DMS114 treated with DMSO at 0.1 percent for 48 hours (cell line): Measurements from ENCODE around the gene IL26.
"Not testable (repeated sequence)": the region's sequence is repeated elsewhere in the genome, so short reads cannot be mapped to it uniquely, and the experiment has no call there.

Experiments
- DNase-seq: peaks from one replicate; lab custom pipeline; 2025; ENCODE audit not compliant: unreplicated experiment; lab: John Stamatoyannopoulos, UW

The IL26 gene

DNA sequence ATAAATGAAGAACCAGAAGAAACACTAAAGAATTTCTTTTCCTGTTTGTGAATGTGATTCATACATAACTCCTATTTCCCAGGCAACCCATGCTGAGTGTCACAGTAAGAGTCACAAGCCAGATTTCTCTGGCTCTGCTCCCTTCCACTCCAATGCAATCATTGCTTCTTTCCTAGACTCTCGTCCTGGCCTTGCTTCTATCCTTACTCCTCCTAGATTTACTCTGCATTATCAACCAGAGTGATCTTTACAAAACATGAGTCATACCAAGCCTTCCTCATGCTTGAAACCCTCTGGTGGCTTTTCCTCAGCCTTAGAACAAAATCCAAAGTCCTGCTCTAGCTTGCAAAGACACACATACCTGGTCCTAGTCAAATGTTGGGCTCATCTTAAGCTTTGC is 14.5 kb upstream of the IL26 start:
- no peak for DNase-seq

DNA sequence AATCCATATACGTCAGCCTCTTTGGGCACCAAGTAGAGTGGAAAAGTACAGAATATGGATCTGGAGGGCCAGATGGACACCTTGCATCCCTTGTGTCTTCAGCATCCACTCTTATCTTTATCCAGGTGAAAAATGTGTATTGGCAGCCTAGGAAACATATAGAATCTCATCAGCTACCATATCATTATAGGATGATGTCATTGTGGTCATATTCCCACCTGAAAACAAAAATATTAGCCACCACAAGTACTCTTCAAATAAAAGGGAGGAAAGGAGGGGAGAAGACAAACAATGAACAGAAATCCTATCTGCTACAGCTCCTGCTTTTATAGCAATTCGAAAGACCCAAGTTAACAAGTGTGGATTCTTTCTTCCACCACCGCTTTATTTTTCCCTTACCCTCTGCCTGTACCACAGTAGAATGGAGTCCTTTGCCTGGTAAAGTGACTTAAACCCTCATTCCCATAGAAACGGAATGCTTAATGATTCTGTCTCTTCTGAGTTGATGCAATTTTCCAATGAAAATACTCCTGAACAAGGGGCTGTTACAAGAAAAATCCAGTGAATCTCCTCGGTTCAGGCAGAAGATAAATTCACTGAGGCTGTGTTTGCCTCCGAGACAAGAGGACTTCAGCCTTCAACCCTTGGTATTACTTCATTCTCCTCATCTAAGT is 13.8 kb upstream of the IL26 start:
- no peak for DNase-seq

DNA sequence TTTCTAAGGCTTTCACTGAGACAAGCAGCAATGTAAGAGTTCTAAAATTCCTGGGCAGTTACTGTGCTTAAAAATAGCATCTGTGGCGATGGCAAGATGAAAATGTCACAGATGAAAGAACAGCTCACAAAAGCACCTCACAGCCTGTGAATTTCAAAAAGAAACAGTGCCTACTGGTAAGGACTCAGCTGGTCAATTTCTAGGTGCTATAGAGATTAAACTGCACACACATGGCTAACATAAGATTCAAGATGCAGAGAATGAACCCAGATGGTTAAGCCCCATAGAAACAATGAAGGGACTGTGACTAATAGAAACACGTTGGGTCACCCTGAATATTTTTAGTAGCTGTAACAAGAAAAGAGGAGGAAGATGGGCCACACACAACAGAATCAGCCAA is 12.0 kb upstream of the IL26 start:
- no peak for DNase-seq

DNA sequence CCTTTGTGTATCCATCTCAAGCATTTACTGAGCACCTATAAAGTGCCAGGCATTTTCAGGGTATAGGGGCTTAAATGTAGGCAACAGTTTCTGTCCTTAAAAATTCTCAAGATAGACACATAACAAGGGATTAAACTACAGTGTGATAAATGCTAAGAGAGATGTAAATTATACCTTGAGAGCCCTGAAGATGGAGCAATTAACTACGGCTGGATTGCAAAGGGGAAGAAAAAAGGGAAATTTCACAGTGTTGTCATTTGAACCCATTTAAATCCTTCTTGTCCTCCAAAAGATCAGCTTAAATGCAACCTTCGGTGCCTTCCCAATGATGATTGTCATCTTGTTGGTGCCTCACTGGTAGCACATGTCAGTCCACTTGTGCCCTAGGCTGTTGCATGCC is 11.5 kb upstream of the IL26 start:
- DNase-seq: no peak

DNA sequence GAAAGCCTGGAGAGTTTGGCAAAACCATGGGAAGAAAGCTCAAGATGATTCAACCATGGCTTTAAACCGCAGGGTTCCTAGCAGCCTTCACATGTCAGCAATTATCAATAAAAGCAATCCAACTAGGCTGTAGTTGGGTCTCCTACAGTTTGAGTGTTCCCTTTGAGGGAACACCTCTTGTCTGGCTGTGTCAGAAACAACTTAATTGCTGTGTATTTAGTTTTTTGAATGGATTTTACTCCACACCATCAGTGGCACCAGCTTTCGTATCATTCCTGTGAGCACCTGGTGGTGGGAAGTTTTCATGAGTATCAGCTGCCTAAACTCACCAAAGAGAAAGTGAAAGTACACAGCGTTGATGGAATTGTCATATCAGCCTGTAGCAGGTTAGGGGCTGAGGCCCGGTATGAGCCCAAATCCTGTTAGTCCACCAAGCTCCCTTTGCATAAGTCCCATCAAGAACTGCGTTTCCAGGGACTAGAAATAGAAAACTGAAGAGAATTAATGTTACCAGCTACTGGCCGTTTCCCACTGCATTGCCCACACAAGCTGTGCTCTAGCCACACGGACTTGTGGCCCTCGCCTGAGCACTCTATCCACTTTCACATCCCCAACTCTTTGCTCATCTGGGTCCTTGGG is 10.9 kb upstream of the IL26 start:
- DNase-seq: no peak

DNA sequence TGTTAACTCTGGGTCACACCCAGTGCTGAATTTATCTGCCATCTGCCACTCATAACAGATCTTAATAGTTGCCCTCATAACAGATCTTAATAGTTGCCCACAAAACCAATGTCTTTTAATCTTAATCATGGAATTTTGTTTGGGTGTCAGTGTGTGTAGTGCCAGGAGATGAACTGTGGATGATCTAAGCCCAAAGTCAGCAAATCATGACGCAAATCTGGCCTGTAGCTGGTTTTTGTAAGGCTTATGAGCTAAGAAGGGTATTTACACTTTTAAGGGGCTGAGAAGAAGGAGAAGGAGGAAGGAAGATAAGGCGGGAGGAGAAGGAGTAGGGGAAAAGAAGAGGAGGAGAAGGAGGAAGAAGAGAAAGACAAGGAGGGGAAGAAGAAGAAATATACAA is 10.0 kb upstream of the IL26 start:
- DNase-seq: no peak

DNA sequence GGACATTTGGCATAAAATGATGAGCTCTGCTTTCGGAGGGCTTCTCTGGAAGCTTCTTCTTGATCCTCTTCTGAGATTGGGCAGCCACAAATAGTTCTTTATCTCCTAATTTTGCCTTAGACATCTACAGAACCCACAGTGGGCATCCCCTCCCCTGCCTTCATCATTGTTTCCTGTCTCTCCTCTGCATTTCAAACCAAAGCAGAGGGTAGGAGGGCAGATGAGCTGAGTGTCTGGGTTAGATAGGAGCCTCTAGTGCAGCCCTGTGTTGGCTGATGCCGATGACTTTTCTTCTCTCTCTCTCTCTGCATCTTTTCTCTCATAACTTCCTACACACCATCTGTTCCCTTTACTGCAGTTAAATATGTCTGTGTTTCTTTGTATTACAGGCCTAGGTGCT is 8.5 kb upstream of the IL26 start:
- DNase-seq: no peak

DNA sequence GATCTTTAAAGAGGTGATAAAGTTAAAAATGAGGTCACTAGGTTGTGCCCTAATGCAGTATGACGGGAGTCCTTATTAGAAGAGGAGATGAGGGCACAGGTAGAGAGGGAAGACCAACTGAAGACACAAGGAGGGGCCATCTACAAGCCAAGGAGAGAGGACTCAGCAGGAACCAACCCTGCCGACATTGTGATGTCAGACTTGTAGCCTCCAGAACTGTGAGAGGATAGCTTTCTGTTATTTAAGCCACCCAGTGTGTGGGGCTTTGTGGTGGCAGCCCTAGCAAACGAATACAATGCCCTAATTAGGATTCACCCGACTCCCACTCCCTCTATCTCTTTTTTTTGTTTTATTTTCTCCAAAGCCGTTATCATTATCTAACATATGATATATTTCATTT is 7.9 kb upstream of the IL26 start:
- DNase-seq: no peak

DNA sequence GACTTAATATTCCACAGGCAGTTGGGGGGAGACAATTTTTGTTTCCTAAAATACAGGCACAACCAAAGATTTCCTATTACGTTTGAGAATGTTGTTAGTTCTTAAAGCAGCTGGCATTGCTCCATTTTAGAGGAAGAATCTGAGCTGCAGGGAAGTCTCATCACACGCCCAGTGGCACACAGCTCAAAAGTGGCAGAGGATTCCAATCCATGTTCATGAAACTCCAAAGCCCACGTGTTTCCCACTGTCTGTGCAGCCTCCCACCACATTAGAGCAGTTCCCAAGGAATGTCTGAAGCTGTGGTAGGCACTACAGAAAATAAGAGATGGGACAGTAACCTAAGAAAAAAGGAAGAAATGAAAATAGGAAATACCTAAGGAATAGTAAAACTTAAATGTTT is 6.1 kb upstream of the IL26 start:
- DNase-seq: no peak

DNA sequence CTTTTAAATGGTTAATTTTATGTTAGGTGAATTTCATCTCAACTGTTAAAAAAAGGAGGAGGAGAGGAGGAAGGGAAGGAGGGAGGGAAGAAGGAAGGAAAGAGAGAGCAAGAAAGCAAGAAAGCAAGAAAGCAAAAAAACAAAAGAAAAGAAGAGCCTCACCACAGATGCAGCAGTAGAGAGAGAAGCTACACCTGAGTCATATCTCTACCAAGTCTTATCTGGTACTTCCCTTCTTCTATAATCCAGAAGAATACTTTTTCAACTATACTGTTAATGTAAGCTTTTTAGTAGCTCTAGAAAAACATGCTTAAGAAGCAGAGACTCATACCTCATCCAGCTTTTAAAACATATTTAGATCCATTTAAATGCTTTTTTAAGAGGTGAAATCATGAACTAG is 5.6 kb upstream of the IL26 start:
- DNase-seq: no peak

DNA sequence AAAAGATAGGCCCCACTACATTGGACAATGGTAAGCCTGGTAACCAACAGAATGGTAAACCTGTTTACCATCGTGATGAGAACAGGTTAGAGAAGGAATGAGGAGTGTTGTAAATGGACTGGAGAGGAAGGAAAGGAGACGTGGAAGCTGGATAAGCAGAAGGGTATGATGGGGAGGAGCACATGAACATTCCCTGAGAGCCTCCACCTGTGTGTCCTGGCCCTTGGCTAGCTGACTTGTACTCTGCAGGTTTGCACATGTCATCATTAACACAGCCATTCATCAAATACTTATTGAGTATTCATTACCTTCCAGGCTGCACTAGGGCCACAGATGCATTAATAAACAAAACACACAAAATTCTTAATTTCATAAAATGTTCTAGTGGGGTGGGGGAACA is 4.3 kb upstream of the IL26 start:
- no peak for DNase-seq

DNA sequence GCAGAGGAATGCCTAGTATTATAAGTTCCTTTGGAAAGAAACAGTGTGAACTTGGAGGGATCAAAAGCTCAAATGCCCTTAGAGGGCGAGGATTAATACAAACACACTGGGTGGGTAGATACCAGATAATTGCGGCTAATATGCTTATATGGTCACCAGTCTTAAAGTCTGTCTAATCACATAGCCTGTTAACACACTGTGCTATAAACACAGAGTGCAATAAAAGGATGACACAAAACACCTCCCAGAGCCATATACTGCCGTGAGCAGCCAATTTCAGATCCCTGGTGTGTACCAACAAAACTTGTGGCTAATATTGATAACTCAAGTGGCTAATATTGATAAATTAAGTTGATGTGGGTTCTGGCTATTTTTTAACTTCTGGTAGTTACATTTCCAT is 1.7 kb upstream of the IL26 start:
- no peak for DNase-seq

DNA sequence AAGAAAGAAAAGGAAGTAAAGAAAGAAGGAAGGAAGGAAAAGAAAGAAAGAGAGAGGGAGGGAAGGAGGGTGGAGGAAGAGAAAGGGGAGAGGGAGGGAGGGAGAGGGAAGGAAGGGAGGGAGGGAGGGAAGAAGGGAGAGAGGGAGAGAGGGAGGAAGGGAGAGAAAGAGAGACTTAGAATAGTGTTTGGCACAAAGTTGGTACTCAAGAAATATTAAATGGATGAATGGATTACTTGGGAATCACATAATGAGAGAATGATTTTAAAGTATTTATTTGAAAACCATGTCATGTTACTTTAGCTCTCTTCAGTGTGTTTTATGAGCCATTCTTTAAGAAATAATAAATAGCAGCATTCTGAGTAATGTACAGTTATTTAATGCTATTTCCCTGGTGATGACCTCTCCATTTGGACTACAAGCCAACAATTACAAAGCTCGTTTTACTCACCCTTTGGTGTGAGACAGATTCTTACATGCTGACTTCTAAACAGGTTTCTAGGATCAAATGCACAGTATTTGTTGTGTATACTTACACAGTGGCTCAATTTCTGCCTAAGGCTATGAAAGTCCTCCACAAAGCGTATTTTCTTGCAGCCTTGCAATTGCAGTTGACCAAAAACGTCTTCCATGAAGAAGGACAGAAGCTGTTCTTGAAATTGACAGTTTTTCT is 861 bp downstream of the IL26 start:
- DNase-seq: no peak

DNA sequence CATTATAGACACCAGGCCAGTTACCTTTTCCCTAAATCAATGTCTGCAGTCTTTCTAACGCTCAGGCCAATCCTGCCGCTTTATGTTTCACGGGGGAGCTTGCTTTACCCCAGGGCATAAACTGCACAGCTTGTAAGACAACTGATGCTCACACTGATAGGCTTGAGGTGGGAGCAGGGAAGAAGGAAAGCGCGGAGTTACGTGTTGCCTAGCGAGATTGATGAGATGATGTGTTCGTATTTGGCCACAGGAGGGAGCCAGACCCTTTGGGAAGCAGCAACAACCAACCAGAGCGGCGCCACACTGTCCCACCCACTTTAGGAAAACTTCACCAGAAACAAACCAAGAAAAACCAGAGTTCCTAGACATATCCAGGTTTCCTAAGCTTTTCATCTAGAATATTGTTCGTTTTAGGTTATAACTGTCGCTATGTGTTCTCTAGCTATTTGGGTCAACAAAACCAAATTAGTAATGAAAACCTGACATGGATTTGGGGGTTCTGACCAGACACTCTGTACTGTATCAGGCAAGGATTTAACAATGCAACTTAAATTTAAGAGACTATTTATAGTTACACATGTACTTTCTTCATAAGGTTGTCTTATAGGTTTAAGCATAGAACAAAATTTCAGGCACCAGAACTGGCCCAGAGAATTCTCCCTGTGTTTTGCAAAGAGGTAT is 2.4 kb downstream of the IL26 start:
- DNase-seq: peak; percentile 93

DNA sequence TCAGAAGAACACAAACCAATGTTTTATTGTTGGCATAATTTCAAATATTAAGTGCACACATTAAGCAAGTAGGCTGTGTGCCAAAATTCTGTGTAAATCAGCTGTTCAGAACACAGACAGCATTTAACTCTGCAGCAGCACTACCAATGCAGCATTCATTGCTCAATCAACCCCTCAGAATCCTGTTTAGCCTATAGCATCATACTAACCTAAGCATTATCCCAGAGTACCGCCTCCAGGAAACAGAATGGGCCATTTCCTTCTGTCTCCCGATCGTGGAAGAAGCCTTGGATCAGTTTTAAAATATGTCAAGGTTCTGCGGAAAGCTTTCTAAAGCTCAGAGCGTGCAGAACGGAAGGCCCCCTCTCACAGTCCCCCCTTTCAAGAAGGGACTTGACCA is 3.3 kb downstream of the IL26 start:
- peak; percentile 51 for DNase-seq

DNA sequence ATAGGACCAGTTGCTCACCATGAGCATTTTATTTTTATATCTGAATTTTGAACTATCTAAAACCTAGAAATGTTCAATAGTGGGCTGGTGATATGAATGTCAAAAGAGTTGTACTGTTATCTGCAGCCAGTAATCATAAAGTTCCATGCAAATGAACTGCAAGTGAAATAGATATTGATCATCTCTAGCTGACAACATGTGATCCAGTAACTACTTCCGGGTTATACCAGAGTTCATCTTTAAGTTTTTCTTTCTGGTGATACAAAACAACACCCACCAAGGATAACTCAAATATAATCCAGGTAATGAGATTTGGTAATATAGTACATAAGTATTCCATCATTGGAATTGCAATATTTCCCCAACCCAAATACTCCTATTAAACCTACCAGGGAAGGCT is 4.1 kb downstream of the IL26 start:
- DNase-seq: no peak

DNA sequence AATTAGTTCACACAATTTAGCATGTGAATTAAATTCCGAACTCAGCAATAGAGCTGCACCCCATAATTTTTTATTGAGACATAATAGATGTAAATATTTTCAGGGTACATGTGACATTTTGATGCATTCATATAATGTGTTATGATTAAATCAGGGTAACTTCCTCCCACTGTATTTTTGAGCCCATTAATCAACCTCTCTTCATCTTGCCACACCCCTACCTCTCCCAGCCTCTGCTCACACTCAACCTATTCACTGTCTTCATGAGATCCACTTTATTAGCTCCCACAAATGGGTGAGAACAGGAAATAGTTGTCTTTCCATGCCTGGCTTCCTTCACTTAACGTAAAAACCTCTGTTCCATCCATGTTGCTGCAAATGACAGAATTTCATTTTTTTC is 14.7 kb downstream of the IL26 start:
- DNase-seq: no peak

DNA sequence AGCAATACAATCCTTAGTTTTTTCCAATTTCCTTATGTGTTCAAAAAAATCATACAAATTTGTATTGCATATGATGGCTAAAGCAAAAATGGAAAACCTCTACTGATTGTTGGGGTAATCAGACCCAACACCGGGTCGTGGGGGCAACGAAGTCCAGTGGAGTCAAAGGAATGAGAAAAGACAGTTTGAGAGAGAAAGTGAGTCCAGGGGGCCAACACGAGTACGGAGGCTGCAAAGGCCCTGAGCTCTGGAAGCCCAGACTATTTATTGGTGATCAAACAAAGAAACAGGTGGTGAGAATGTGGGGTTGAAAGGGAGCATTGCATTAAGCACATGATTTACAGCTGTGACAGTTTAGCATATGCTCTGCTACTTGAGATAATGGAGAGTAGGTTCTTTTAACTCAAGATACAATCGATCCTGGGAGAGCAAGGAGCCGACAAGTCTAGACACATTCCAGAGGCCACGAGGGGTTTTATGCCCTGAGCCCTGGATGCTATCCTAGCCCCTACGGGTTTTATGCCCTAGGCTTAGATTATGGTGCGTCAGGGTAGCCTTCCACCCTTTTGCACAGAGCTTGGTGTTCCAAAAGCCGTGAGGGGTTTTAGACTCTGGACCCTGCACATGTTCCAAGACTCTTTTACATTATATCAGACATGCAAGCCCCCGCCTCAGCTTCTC is 16.4 kb downstream of the IL26 start:
- DNase-seq: not testable (repeated sequence)

DNA sequence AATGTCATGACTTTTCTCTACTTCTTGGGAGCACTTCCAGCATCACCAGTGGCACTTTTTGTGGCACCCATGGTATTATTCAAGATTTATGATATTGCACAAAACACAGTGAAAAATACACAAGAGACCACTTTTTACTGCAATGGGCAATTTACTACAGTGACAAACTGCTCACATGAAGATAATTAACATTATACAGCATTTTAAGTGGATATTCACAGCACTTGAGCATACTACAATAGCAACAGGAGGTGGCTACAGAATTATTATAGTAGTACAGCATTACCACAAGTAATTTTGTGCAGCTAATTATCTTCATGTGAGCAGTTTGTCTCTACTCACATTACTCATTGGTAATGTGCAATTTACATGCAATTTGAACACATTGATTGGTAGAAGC is 18.3 kb downstream of the IL26 start:
- no peak for DNase-seq

DNA sequence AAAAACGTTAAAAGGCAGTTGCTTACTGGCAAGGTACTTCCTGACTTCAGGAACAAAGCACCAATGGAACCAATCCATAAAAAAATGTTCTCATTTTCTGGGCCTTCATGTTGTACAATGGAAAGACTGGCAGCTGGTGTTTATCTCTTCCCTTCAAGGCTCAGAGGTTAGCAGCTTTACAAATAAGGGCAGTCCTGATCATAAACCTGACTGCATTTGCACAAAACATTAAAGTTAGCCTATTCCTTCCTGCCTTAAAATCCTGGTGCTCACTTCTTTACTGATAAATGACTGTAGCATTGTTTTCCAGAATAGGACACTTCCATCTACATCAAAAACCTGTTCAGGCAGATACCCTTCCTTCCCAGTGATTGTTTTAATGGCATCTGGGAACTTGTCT is 19.2 kb downstream of the IL26 start:
- no peak for DNase-seq

DNA sequence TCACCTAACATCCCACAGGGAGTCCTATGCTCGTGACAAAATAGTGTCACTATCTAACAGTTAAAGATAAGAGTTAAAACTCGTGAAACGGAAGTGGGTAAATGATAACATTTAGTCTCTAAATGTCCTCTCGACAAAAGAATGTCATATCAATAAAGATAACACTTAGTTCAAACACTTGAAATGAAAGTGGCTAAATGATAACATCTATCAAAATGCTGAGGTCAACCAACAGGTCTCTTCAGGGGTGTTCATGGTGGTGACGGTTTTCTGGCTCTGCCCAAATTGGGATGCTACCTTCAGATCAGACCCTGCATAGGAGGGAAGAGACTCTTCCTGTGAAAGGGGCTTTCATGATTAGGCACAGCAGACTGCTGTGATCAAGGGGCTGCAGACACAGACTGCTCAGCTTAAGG is 22.1 kb downstream of the IL26 start:
- DNase-seq: no peak

DNA sequence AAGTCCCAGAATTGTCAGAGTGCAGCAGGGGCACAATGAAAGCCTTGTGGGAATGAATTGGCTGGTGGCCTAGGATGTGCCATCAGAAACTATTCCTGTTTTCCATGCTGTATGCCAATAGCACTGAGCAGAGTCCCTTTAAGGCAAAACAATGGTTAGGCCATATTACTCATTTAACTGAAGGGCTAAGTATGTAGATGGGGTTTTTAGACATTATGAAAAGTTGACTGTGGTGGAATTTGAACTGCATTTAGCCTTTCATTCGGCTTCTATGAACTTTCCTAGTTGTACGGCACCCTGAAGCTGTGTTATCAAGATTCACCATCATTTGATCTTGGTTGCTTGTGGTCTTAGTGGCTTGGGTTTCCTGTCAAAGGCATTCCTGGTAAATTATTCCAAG is 24.8 kb downstream of the IL26 start:
- no peak for DNase-seq
